Measurements from ENCODE around the gene PHAF1. TPM values are rescaled to one million over a fixed set of nuclear protein-coding genes. Genes with fewer than 3 reads are reported as not detected.

Gene PHAF1
- total and polyA plus RNA-seq, 2 of the 13 experiments (the other 11 are each of a cell fraction or from before 2014, with no cell fraction given), result 48.3 to 174 TPM

GRCh38 chr16:67155295-67156142 lies 45.8 kb downstream of the PHAF1 start (continued):
- peak; percentile 63; the same call in 1 of the 2 replicates for TF ChIP-seq ARNT2 (CRISPR knock-in tag; IDR thresholded peaks at IDR 0.05; ENCODE audit: low read depth)
- TF ChIP-seq ZNF124 (CRISPR knock-in tag; IDR thresholded peaks at IDR 0.05), result peak; percentile 72; the same call in 1 of the 2 replicates
- no peak for TF ChIP-seq BRF2 (CRISPR knock-in tag; IDR thresholded peaks at IDR 0.05)
- TF ChIP-seq RFX1 (IDR thresholded peaks at IDR 0.05), result no peak
- TF ChIP-seq REPIN1 (CRISPR knock-in tag; IDR thresholded peaks at IDR 0.05; ENCODE audit: borderline replicate concordance, low read depth), result peak; percentile 74; the same call in 1 of the 2 replicates
- peak; percentile 32; the same call in 1 of the 2 replicates for TF ChIP-seq SIX4 (CRISPR knock-in tag; IDR thresholded peaks at IDR 0.05)
- TF ChIP-seq MIER3 (CRISPR knock-in tag; IDR thresholded peaks at IDR 0.05; ENCODE audit: borderline replicate concordance), result 0 out of 2 replicates have a peak, but pooled peaks have one; percentile 19
- peak; percentile 97 for TF ChIP-seq DNMT1 (CRISPR knock-in tag; IDR thresholded peaks at IDR 0.05)
- TF ChIP-seq ZNF296 (CRISPR knock-in tag; conservative IDR thresholded peaks at IDR 0.05), result no peak
- TF ChIP-seq NFATC3 (CRISPR knock-in tag; IDR thresholded peaks at IDR 0.05), result no peak
- TF ChIP-seq PHB2 (IDR thresholded peaks at IDR 0.05; ENCODE audit: partially characterized antibody), result no peak
- TF ChIP-seq SNAPC2 (CRISPR knock-in tag; IDR thresholded peaks at IDR 0.05), result no peak
- peak; percentile 77; the same call in 1 of the 2 replicates for TF ChIP-seq MAF1 (CRISPR knock-in tag; IDR thresholded peaks at IDR 0.05; ENCODE audit: borderline replicate concordance)
- TF ChIP-seq HOXA3 (CRISPR knock-in tag; IDR thresholded peaks at IDR 0.05), result peak; percentile 91
- 0 out of 2 replicates have a peak, but pooled peaks have one; percentile 48 for TF ChIP-seq ZFY (CRISPR knock-in tag; IDR thresholded peaks at IDR 0.05)
- TF ChIP-seq RELA (CRISPR knock-in tag; IDR thresholded peaks at IDR 0.05), result peak; percentile 64; the same call in 1 of the 2 replicates
- no peak for TF ChIP-seq SMARCC2 (IDR thresholded peaks at IDR 0.05)
- no peak for TF ChIP-seq DNMT3B (CRISPR knock-in tag; conservative IDR thresholded peaks at IDR 0.05)
- 0 out of 2 replicates have a peak, but pooled peaks have one; percentile 25 for TF ChIP-seq RFX5 (IDR thresholded peaks at IDR 0.05; ENCODE audit: low read depth, low read length)
- TF ChIP-seq ZNF724P (CRISPR knock-in tag; IDR thresholded peaks at IDR 0.05; ENCODE audit: borderline replicate concordance), result peak; percentile 58; the same call in 1 of the 2 replicates
- TF ChIP-seq ZMYM3 (CRISPR knock-in tag; IDR thresholded peaks at IDR 0.05), result no peak
- TF ChIP-seq ZSCAN9 (CRISPR knock-in tag; IDR thresholded peaks at IDR 0.05; ENCODE audit: borderline replicate concordance), result peak; percentile 46; the same call in 1 of the 2 replicates
- TF ChIP-seq ZNF772 (CRISPR knock-in tag; IDR thresholded peaks at IDR 0.05), result no peak; the same call in 1 of the 2 replicates
- TF ChIP-seq PAXIP1 (CRISPR knock-in tag; conservative IDR thresholded peaks at IDR 0.05), result peak; percentile 16; the same call in 1 of the 2 replicates
- TF ChIP-seq ZNF775 (CRISPR knock-in tag; IDR thresholded peaks at IDR 0.05; ENCODE audit: borderline replicate concordance), result 0 out of 2 replicates have a peak, but pooled peaks have one; percentile 25
- no peak for TF ChIP-seq MBD4 (IDR thresholded peaks at IDR 0.05; ENCODE audit: borderline replicate concordance, low read length)

Measured in HepG2 (cell line).